CD14-positive monocyte (primary cell): ENCODE measurements around the gene SFRP4. TPM values are rescaled to one million over a fixed set of nuclear protein-coding genes. Genes with fewer than 3 reads are reported as not detected.

ENCODE experiments used
- DNase-seq, 3 donors: peaks; one replicate each; pipeline ENCODE4 v3.0.0-alpha.2; 2011 to 2022
- H2AFZ ChIP-seq: 2 replicates; pipeline ENCODE4 v1.6.0; 2012; ENCODE audit warnings: mild to moderate bottlenecking, low read depth, low read length, inconsistent platforms; ENCODE audit not compliant: insufficient read depth, poor library complexity, severe bottlenecking
- H3K27ac ChIP-seq, 2 donors: 1 replicate in 1 of 2; 2 replicates in 1 of 2; pipeline ENCODE4 v1.5.1; 2012 to 2013; ENCODE audit warnings: low read length in 2 of 2, control low read depth in 1 of 2, inconsistent platforms in 1 of 2, low read depth in 1 of 2, mild to moderate bottlenecking in 1 of 2
- H3K27me3 ChIP-seq, 2 donors: one replicate each; pipeline versions ENCODE4 v1.6.0 to v1.6.1; 2011 to 2013; ENCODE audit warnings: low read length in 2 of 2; ENCODE audit not compliant: control insufficient read depth in 2 of 2, insufficient read depth in 2 of 2
- H3K36me3 ChIP-seq, 2 donors: replicated peaks in 1 of 2; 1 replicate in 1 of 2; 2 replicates in 1 of 2; pipeline versions ENCODE4 v1.5.1 to v1.6.1; 2012 to 2013; ENCODE audit warnings: low read length in 2 of 2, control low read depth in 1 of 2, inconsistent platforms in 1 of 2, mild to moderate bottlenecking in 1 of 2; ENCODE audit not compliant: insufficient read depth in 2 of 2, control insufficient read depth in 1 of 2
- H3K4me1 ChIP-seq, 2 donors: 1 replicate in 1 of 2; 2 replicates in 1 of 2; pipeline versions ENCODE4 v1.5.1 to v1.6.1; 2012 to 2013; ENCODE audit warnings: low read length in 2 of 2, control low read depth in 1 of 2, inconsistent platforms in 1 of 2, mild to moderate bottlenecking in 1 of 2, moderate library complexity in 1 of 2; ENCODE audit not compliant: insufficient read depth in 2 of 2, control insufficient read depth in 1 of 2
- H3K4me2 ChIP-seq: replicated peaks from 2 replicates; pipeline ENCODE3; 2012; ENCODE audit warnings: low read length, moderate library complexity, mild to moderate bottlenecking; ENCODE audit not compliant: poor library complexity, severe bottlenecking; ENCODE audit errors: extremely low read depth
- H3K4me3 ChIP-seq, 3 experiments: fragments of 200-600 bp in 1 of 3; sonication (generic) in 1 of 3; replicated peaks in 1 of 3; 1 replicate in 2 of 3; 2 replicates in 1 of 3; pipeline ENCODE4 v1.5.1; 2011 to 2013; ENCODE audit warnings: low read length in 3 of 3, mild to moderate bottlenecking in 3 of 3, control low read depth in 2 of 3, low read depth in 2 of 3, inconsistent platforms in 1 of 3, moderate library complexity in 1 of 3
- H3K79me2 ChIP-seq: 2 replicates; pipeline ENCODE4 v1.6.0; 2012; ENCODE audit warnings: mild to moderate bottlenecking, control low read depth, inconsistent platforms, low read length, moderate library complexity; ENCODE audit not compliant: insufficient read depth
- H3K9ac ChIP-seq: 2 replicates; pipeline ENCODE4 v1.6.0; 2017; ENCODE audit warnings: low read length, mild to moderate bottlenecking; ENCODE audit not compliant: insufficient read depth, poor library complexity, severe bottlenecking
- H3K9me3 ChIP-seq, 2 donors: replicated peaks in 1 of 2; 1 replicate in 1 of 2; 2 replicates in 1 of 2; pipeline versions ENCODE4 v1.5.1 to v1.6.1; 2012 to 2013; ENCODE audit warnings: low read length in 2 of 2, control low read depth in 1 of 2; ENCODE audit not compliant: control insufficient read depth in 1 of 2, insufficient read depth in 1 of 2
- H4K20me1 ChIP-seq: 2 replicates; pipeline ENCODE4 v1.6.0; 2012; ENCODE audit warnings: mild to moderate bottlenecking, low read length, control low read depth, moderate library complexity; ENCODE audit not compliant: insufficient read depth
- H3K27ac Mint-ChIP-seq, 7 donors: one replicate each; pipeline ENCODE4 v1.8.0; 2020; ENCODE audit warnings: mild to moderate bottlenecking in 7 of 7, mixed read lengths in 7 of 7, moderate library complexity in 6 of 7, inconsistent platforms in 2 of 7
- H3K27me3 Mint-ChIP-seq, 3 donors: one replicate each; pipeline ENCODE4 v1.8.0; 2021 to 2022; ENCODE audit warnings: low read depth in 3 of 3, mild to moderate bottlenecking in 3 of 3, mixed read lengths in 3 of 3, moderate library complexity in 3 of 3, inconsistent platforms in 1 of 3
- H3K36me3 Mint-ChIP-seq, 2 donors: one replicate each; pipeline ENCODE4 v1.8.0; 2020; ENCODE audit warnings: mixed read lengths in 2 of 2, inconsistent platforms in 1 of 2, mild to moderate bottlenecking in 1 of 2
- H3K4me1 Mint-ChIP-seq: one replicate; pipeline ENCODE4 v1.8.0; 2020; ENCODE audit warnings: mild to moderate bottlenecking, mixed read lengths
- H3K4me3 Mint-ChIP-seq, 2 donors: one replicate each; pipeline ENCODE4 v1.8.0; 2020; ENCODE audit warnings: mild to moderate bottlenecking in 2 of 2, mixed read lengths in 2 of 2, moderate library complexity in 1 of 2
- H3K9me3 Mint-ChIP-seq, 7 donors: one replicate each; pipeline ENCODE4 v1.8.0; 2020 to 2022; ENCODE audit warnings: mixed read lengths in 7 of 7, mild to moderate bottlenecking in 6 of 7, moderate library complexity in 6 of 7, inconsistent platforms in 2 of 7
- WGBS: methylation state at CpG from one replicate; pipeline ENCODE4 v1.1.5; 2013; ENCODE audit warnings: missing lambda C conversion rate; ENCODE audit not compliant: insufficient coverage; 5-methylcytosine and 5-hydroxymethylcytosine counted together
- intact Hi-C, 2 donors: fragments of 100-400 bp; cut with micrococcal nuclease; formaldehyde crosslinking; loops; one replicate each; pipeline versions ENCODE4 v1.15.0 to v1.15.1; 2023
- polyA minus RNA-seq: library from RNA; depleted of rRNA, polyadenylated mRNA; stranded (reverse); fragments of >200 nt; gene quantifications from 2 replicates; pipeline ENCODE4 v1.2.3, GENCODE V29; 2012
- polyA plus RNA-seq, 3 donors: library from polyadenylated mRNA; depleted of rRNA in 1 of 3; unstranded in 2 of 3; stranded (reverse) in 1 of 3; fragments of 300-500 nt in 2 of 3; fragments of >200 nt in 1 of 3; fragmentation: Illumina TruSeq in 2 of 3; gene quantifications; 1 replicate in 2 of 3; 2 replicates in 1 of 3; pipeline ENCODE4 v1.2.3, GENCODE V29; 2012 to 2021
- total RNA-seq, 12 experiments: library from RNA in 1 of 12; stranded (reverse) in 1 of 12; fragments of 120-200 nt in 1 of 12; gene quantifications; one replicate each; pipeline ENCODE4 v1.2.4 and lab custom pipeline; 2013 to 2026; ENCODE audit warnings: mixed read lengths in 6 of 12, inconsistent platforms in 1 of 12
- TF ChIP-seq, protein P1 (sequence below): fragments of 200-600 bp; IDR thresholded peaks from one replicate; pipeline ENCODE4 v1.8.0; 2022; ENCODE audit warnings: antibody characterized with exemption, mild to moderate bottlenecking

SFRP4 gene
- 0.04 TPM for total RNA-seq (2013)
- polyA plus RNA-seq (not detected), polyA minus RNA-seq (not detected in 2 replicates), total RNA-seq (lab: John Stamatoyannopoulos, UW) (0 to 1.3 (median 0.04) reads per million in 11 experiments)

GRCh38 chr7:37916673-37917660 is at the start of gene SFRP4:
SFRP4 (minus strand) TSS chr7:37916817; CDS start chr7:37916537, 280 bp downstream.
- peaks cover 23 to 44% of the 10 kb centered on the region in 2 donors for H3K27me3 ChIP-seq
- no peaks in the 10 kb centered on the region for H4K20me1 ChIP-seq
- peaks cover 40% of the 10 kb centered on the region for H3K4me1 Mint-ChIP-seq
- H3K36me3 Mint-ChIP-seq, result no peaks in the 10 kb centered on the region
- no peak within 1 kb of the TSS for H3K27ac ChIP-seq
- TF ChIP-seq, protein P1, sequence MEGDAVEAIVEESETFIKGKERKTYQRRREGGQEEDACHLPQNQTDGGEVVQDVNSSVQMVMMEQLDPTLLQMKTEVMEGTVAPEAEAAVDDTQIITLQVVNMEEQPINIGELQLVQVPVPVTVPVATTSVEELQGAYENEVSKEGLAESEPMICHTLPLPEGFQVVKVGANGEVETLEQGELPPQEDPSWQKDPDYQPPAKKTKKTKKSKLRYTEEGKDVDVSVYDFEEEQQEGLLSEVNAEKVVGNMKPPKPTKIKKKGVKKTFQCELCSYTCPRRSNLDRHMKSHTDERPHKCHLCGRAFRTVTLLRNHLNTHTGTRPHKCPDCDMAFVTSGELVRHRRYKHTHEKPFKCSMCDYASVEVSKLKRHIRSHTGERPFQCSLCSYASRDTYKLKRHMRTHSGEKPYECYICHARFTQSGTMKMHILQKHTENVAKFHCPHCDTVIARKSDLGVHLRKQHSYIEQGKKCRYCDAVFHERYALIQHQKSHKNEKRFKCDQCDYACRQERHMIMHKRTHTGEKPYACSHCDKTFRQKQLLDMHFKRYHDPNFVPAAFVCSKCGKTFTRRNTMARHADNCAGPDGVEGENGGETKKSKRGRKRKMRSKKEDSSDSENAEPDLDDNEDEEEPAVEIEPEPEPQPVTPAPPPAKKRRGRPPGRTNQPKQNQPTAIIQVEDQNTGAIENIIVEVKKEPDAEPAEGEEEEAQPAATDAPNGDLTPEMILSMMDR, result peak; percentile 81
- peak within 1 kb of the TSS; percentile 13 to 76 (median 30) for H3K4me3 ChIP-seq
- H2AFZ ChIP-seq, result peak within 1 kb of the TSS; percentile 77
- under 1% methylated on average over 39 of the region's 46 CpGs for WGBS
- H3K9me3 Mint-ChIP-seq, result peaks cover 0 to 3% (median 0%) of the 10 kb centered on the region in 7 donors
- peaks cover 39 to 43% of the 10 kb centered on the region in 2 donors for H3K4me1 ChIP-seq
- peak within 1 kb of the TSS in 2 of 7 donors; percentile 57 to 80 for H3K27ac Mint-ChIP-seq
- peak within 1 kb of the TSS; percentile 75 to 93 for H3K4me3 Mint-ChIP-seq
- intact Hi-C loops, result no loop called here
- H3K36me3 ChIP-seq, result no peaks in the 10 kb centered on the region
- peak in 2 of 3 donors; percentile 30 to 46 for DNase-seq
- H3K27me3 Mint-ChIP-seq, result peaks cover 37 to 59% (median 37%) of the 10 kb centered on the region in 3 donors
- H3K9ac ChIP-seq, result no peak within 1 kb of the TSS
- H3K4me2 ChIP-seq, result peak within 1 kb of the TSS; percentile 75
- no peaks in the 10 kb centered on the region for H3K9me3 ChIP-seq
- H3K79me2 ChIP-seq, result no peaks in the 10 kb centered on the region

DNA sequence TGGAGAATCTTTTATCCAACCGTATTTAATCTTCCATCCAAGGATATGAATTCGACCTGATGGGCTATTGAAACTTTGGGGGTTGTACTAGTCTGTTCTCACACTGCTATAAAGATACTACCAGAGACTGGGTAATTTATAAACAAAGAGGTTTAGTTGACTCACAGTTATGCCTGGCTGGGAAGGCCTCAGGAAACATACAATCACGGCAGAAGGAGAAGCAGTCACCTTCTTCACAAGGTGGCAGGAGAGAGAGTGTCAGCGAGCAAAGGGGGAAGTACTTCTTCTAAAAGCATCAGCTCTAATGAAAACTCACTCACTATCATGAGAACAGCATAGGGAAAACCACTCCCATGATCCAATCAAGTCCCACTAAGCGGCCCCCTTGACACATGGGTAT is 47.6 kb upstream of the SFRP4 start:
- no peak overlapping the region for H3K27ac ChIP-seq
- intact Hi-C loops, result no loop called here
- H2AFZ ChIP-seq, result no peak overlapping the region
- H3K4me1 ChIP-seq, result no peaks in the 10 kb centered on the region
- no peaks in the 10 kb centered on the region for H3K27me3 Mint-ChIP-seq
- no peak overlapping the region for H3K4me3 ChIP-seq
- no peak for DNase-seq
- H3K79me2 ChIP-seq, result no peaks in the 10 kb centered on the region
- no peak overlapping the region for H3K4me2 ChIP-seq
- H3K27me3 ChIP-seq, result no peaks in the 10 kb centered on the region
- no peak overlapping the region for H3K27ac Mint-ChIP-seq
- no peaks in the 10 kb centered on the region for H3K36me3 ChIP-seq
- no peaks in the 10 kb centered on the region for H3K9me3 ChIP-seq
- H3K36me3 Mint-ChIP-seq, result no peaks in the 10 kb centered on the region
- no peak overlapping the region for H3K4me3 Mint-ChIP-seq
- WGBS, result no CpG with 5 or more reads among the region's 5 CpGs
- no peaks in the 10 kb centered on the region for H3K4me1 Mint-ChIP-seq
- peaks cover 0 to 3% (median 0%) of the 10 kb centered on the region in 7 donors for H3K9me3 Mint-ChIP-seq
- H4K20me1 ChIP-seq, result no peaks in the 10 kb centered on the region
- H3K9ac ChIP-seq, result no peak overlapping the region
- TF ChIP-seq, protein P1, result no peak
